NCI-H2107 (cell line): ENCODE results near the gene SREBF1.
A peak's percentile ranks its signal among the peaks of the same experiment; 100 is the strongest.

ENCODE experiments used
- DNase-seq: peaks from one replicate; lab custom pipeline; 2025; lab: John Stamatoyannopoulos, UW

Gene SREBF1

GRCh38 chr17:17824783-17825614, 11.8 kb downstream of the SREBF1 start:
- no peak for DNase-seq

DNA sequence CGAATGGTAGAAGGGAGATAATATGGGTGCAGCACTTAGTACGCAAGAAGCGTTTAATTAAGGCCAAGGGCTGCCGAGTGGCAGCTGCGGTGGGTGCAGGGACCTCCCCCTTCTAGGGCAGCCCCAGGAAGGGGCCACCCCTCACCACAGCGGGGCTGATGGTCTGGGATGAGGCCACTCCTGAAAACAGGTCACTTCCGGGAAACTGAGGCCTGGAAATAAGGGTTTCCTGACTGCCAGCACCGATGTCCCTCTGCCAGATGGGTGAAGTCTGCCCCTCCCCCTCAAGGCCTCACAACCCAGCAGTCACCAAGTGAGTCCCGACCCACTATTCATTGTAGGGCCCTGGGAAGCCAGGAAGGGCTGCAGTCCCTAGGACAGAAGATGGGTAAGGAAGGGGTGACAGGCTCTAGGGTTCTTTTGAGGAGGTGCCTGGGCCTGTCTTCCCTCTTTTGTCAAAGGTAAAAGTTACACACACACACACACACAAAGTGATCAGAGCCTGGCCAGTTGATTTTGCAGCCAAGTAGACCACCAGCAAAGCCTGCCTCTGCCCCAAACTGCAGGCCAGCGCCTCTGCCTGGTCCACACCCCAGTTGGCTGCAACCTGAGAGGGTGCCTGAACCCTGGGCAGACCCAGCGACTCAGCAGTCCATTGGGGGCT, 12.5 kb downstream of the SREBF1 start:
- DNase-seq = no peak

GRCh38 chr17:17823433-17824118, 13.2 kb downstream of the SREBF1 start:
- peak; percentile 82 for DNase-seq

- no peak for DNase-seq
Measured at GRCh38 chr17:17822616-17823015, 14.2 kb downstream of the SREBF1 start.

- DNase-seq = no peak
Measured at GRCh38 chr17:17822189-17822588, 14.6 kb downstream of the SREBF1 start.

GRCh38 chr17:17820463-17821158, 16.2 kb downstream of the SREBF1 start:
- no peak for DNase-seq

DNA sequence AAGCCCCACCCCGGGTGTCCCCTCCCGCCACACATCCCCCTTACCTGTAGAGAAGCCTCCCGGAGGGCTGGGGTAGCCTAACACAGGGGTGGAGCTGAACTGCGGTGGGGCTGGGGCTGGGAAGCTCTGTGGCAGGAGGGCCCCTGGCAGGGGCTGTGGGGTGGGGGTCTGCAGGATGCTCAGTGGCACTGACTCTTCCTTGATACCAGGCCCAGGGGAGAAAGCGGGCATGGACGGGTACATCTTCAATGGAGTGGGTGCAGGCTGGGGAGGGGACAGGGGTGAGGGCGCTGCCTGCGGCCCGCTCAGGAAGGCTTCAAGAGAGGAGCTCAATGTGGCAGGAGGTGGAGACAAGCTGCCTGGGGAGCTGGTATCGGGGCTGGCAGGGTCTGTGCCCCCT, 16.7 kb downstream of the SREBF1 start:
- no peak for DNase-seq

DNA sequence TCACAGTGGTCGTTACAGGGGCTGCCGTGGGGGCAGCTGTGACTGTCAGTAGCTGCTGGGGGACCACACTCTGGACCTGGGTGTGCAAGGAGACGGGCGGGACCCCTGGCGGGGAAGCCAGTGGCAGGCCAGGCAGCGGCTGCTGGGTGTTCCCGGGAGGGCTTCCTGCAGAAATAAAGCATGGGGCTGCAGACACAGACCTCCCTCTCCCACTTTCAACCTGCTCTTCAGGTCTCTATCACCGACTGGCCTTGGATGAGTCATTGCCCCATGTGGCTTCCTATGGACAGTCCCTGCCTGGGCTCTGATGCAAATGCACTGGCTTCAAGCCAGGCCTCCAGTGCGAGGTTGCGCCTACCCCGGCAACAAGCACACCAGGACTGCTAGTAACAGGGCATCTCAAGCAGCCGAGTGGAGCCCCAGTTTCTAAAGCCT, 17.2 kb downstream of the SREBF1 start:
- no peak for DNase-seq

GRCh38 chr17:17819111-17819510, 17.7 kb downstream of the SREBF1 start:
- DNase-seq = no peak

GRCh38 chr17:17818088-17818526, 18.7 kb downstream of the SREBF1 start:
- DNase-seq = no peak

- no peak for DNase-seq
Measured at GRCh38 chr17:17817552-17817947, 19.2 kb downstream of the SREBF1 start.

DNA sequence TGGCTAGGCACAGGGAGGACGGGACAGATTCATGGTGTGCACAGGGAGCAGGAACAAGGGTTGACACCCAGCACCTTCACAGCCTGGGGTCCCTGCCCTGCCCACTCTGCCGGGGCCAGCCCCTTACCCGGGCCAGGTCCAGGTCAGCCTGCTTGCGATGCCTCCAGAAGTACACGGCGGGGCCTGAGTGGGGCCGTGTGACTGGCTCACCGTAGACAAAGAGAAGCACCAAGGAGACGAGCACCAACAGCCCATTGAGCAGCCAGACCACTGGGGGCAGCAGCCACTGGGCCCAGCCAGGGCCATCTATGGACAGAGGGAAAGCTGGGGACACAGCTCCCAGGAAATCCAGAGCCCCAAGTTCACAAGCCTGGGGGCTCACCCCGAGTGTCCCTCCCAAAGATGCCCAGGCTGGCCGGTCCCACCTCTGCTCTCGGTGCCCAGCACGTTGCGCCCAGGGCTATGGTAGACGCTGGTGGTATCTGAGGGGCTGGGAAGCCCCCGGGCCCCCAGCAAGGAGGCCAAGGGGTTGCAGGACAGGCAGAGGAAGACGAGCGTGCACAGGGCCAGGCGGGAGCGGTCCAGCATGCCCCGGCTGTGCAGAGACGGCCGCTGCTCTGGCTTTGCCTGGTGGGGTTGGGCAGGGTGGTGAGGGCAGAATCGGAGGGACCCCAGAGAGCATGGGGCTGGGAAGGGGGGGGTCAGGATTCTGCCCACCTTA, 19.8 kb downstream of the SREBF1 start:
- no peak for DNase-seq

- DNase-seq = no peak
Measured at GRCh38 chr17:17816240-17816814, 20.5 kb downstream of the SREBF1 start.

- DNase-seq = no peak
Measured at GRCh38 chr17:17815436-17816200, 21.2 kb downstream of the SREBF1 start.

GRCh38 chr17:17815062-17815406, 21.8 kb downstream of the SREBF1 start:
- DNase-seq = no peak

GRCh38 chr17:17814162-17815061, 22.4 kb downstream of the SREBF1 start:
- DNase-seq = no peak

GRCh38 chr17:17813725-17814095, 23.1 kb downstream of the SREBF1 start:
- no peak for DNase-seq

DNA sequence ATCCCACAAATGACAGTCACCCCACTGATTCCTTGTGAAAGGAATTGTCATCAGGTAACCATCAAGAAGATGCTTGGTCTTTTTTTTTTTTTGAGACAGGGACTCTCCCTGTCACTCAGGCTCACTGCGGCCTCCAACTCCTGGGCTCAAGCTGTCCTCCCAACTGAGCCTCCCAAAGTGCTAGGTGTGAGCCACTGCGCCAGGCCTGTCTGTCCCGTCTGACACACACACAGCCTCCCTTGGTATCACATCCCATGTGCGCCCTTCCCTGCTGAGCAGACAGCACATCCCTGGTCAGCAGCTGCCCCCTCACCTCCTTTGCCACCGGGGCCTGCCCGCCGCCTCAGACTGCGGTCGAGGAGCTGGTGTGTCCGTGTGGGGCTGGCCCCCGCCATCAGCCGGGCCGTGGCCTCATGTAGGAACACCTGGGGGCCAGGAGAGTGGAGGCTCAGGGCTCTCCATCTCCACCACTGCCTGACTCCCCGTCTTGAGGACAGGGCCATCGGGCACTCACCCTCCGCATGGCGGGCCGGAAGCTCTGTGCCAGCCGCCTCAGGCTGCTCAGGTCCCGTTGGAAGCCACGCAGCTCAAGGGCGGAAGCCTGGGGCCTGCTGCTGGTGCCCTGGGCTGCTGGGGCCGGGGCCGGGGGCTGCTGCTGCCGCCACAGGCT, 23.6 kb downstream of the SREBF1 start:
- no peak for DNase-seq
